ENCODE results near the gene SYT8.
A peak's percentile ranks its signal among the peaks of the same experiment; 100 is the strongest.

The SYT8 gene

GRCh38 chr11:1876361-1877063 is 41.7 kb downstream of the SYT8 start:
- H3K4me1 ChIP-seq (ENCODE audit: insufficient read depth, low read length), result no peaks in the 10 kb centered on the region
- no peak for DNase-seq
- no peak overlapping the region for H2AFZ ChIP-seq (ENCODE audit: low read depth, low read length)
- no peak overlapping the region for H3K4me3 ChIP-seq (ENCODE audit: low read depth in 1 of 2, low read length in 2 of 2)
- no peaks in the 10 kb centered on the region for H3K9me3 ChIP-seq (ENCODE audit: insufficient read depth, low read length, severe bottlenecking)
- no peaks in the 10 kb centered on the region for H3K79me2 ChIP-seq (ENCODE audit: insufficient read depth, low read length)
- H3K27ac ChIP-seq (ENCODE audit: low read length), result no peak overlapping the region
- no peaks in the 10 kb centered on the region for H3K27me3 ChIP-seq (ENCODE audit: insufficient read depth, low read length, poor library complexity)
- ATAC-seq (ENCODE audit: insufficient read depth, low read depth), result no peak
- no peak overlapping the region for H3K9ac ChIP-seq (ENCODE audit: low read depth, low read length)
- H3K36me3 ChIP-seq (ENCODE audit: insufficient read depth, low read length), result no peaks in the 10 kb centered on the region
- no peaks in the 10 kb centered on the region for H4K20me1 ChIP-seq (ENCODE audit: insufficient read depth, low read length)
- TF ChIP-seq CTCF (IDR thresholded peaks at IDR 0.05; ENCODE audit: borderline replicate concordance, extremely low read depth, low read length, poor library complexity, severe bottlenecking) (peak; percentile 38), EZH2 (IDR thresholded peaks at IDR 0.05; ENCODE audit: borderline replicate concordance, low read depth, low read length, severe bottlenecking) (no peak)
- H3K4me2 ChIP-seq (ENCODE audit: insufficient read depth, low read length), result no peak overlapping the region

- ATAC-seq (ENCODE audit: insufficient read depth, low read depth), result no peak
- Histone ChIP-seq H4K20me1 (ENCODE audit: insufficient read depth, low read length) (no peaks in the 10 kb centered on the region), H3K27ac (ENCODE audit: low read length) (no peak overlapping the region), H3K27me3 (ENCODE audit: insufficient read depth, low read length, poor library complexity) (no peaks in the 10 kb centered on the region), H3K4me2 (ENCODE audit: insufficient read depth, low read length) (no peak overlapping the region), H3K9ac (ENCODE audit: low read depth, low read length) (no peak overlapping the region), H3K36me3 (ENCODE audit: insufficient read depth, low read length) (no peaks in the 10 kb centered on the region), H3K79me2 (ENCODE audit: insufficient read depth, low read length) (no peaks in the 10 kb centered on the region), H2AFZ (ENCODE audit: low read depth, low read length) (no peak overlapping the region), H3K4me3 (ENCODE audit: low read depth in 1 of 2, low read length in 2 of 2) (no peak overlapping the region), H3K9me3 (ENCODE audit: insufficient read depth, low read length, severe bottlenecking) (no peaks in the 10 kb centered on the region), H3K4me1 (ENCODE audit: insufficient read depth, low read length) (no peaks in the 10 kb centered on the region)
- TF ChIP-seq CTCF (IDR thresholded peaks at IDR 0.05; ENCODE audit: borderline replicate concordance, extremely low read depth, low read length, poor library complexity, severe bottlenecking), result no peak
- TF ChIP-seq EZH2 (IDR thresholded peaks at IDR 0.05; ENCODE audit: borderline replicate concordance, low read depth, low read length, severe bottlenecking), result no peak
- no peak for DNase-seq
Observed at GRCh38 chr11:1877211-1878136, 42.7 kb downstream of the SYT8 start.

- ATAC-seq (ENCODE audit: insufficient read depth, low read depth), result no peak
- no peak for TF ChIP-seq CTCF (IDR thresholded peaks at IDR 0.05; ENCODE audit: borderline replicate concordance, extremely low read depth, low read length, poor library complexity, severe bottlenecking)
- no peak for TF ChIP-seq EZH2 (IDR thresholded peaks at IDR 0.05; ENCODE audit: borderline replicate concordance, low read depth, low read length, severe bottlenecking)
- H3K4me3 ChIP-seq (ENCODE audit: low read depth in 1 of 2, low read length in 2 of 2), result no peak overlapping the region
- H3K27ac ChIP-seq (ENCODE audit: low read length), result no peak overlapping the region
- no peak overlapping the region for H2AFZ ChIP-seq (ENCODE audit: low read depth, low read length)
- no peak overlapping the region for H3K9ac ChIP-seq (ENCODE audit: low read depth, low read length)
- no peaks in the 10 kb centered on the region for H3K4me1 ChIP-seq (ENCODE audit: insufficient read depth, low read length)
- no peaks in the 10 kb centered on the region for H3K9me3 ChIP-seq (ENCODE audit: insufficient read depth, low read length, severe bottlenecking)
- H4K20me1 ChIP-seq (ENCODE audit: insufficient read depth, low read length), result no peaks in the 10 kb centered on the region
- no peaks in the 10 kb centered on the region for H3K27me3 ChIP-seq (ENCODE audit: insufficient read depth, low read length, poor library complexity)
- no peak for DNase-seq
- no peaks in the 10 kb centered on the region for H3K79me2 ChIP-seq (ENCODE audit: insufficient read depth, low read length)
- no peaks in the 10 kb centered on the region for H3K36me3 ChIP-seq (ENCODE audit: insufficient read depth, low read length)
- H3K4me2 ChIP-seq (ENCODE audit: insufficient read depth, low read length), result no peak overlapping the region
Observed at GRCh38 chr11:1878137-1879031, 43.6 kb downstream of the SYT8 start.
